ENCODE results near the gene RTBDN. TPM values are rescaled to one million over a fixed set of nuclear protein-coding genes. Genes with fewer than 3 reads are reported as not detected.

RTBDN gene
- total RNA-seq (not detected), polyA plus RNA-seq (ENCODE audit: insufficient read depth, low read depth, low replicate concordance) (not detected)
- long read RNA-seq, donor 1 = 0 reads
- long read RNA-seq, donor 2 = 0 reads
- long read RNA-seq, donor 3 = 0 reads
- long read RNA-seq, donor 4 = 0 reads
- long read RNA-seq, donor 5 = 0 reads
- long read RNA-seq, donor 6 = 0 reads
- long read RNA-seq, donor 7 = 0 reads
- long read RNA-seq, donor 8 = 0 reads
- long read RNA-seq, donor 9 = 0 reads
- long read RNA-seq, donor 10 = 0 reads

DNA sequence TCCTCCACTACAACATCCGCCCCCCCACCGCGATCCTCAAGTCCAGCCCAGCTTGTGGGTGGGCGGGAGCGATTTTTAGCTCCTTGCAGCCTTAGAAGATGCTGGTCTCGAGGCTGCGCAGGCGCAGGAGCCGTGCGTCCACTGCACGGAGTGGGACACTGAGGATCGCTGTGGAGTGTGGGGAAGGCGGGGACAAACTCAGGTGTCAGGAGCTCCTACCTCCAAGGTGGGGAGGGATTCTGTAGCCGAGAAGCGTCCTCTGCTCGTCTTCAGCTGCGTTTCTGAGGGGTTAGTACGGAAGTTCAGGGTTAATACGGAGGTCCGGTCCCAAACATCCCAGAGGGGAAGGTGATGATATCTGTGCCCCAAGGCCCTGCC, at the start of gene RTBDN:
TSS of gene RTBDN (minus strand) at position 14 of the 378 bp plus-strand sequence. CDS start 4,600 bp downstream, outside the sequence.
- no peak for TF ChIP-seq CTCF (IDR thresholded peaks at IDR 0.05; ENCODE audit: borderline replicate concordance, extremely low read depth, insufficient read depth)
- intact Hi-C loops (cut with DNase I) = no loop called here
- H3K36me3 ChIP-seq (ENCODE audit: control insufficient read depth in 2 of 3, insufficient read depth in 3 of 3, low read length in 3 of 3) = no peaks in the 10 kb centered on the region
- no peak within 1 kb of the TSS for H3K27ac ChIP-seq (ENCODE audit: low read depth in 2 of 2, low read length in 2 of 2)
- no peak within 1 kb of the TSS for H3K4me3 ChIP-seq (ENCODE audit: low read length in 3 of 3)
- peaks cover 0 to 5% (median 0%) of the 10 kb centered on the region in 3 donors for H3K4me1 ChIP-seq (ENCODE audit: control insufficient read depth in 2 of 3, insufficient read depth in 2 of 3, low read depth in 1 of 3, low read length in 3 of 3)
- H3K9me3 ChIP-seq (ENCODE audit: control insufficient read depth in 2 of 3, insufficient read depth in 1 of 3, low read length in 3 of 3) = no peaks in the 10 kb centered on the region
- DNase-seq = peak in 1 of 5 donors; percentile 50
- H3K27me3 ChIP-seq (ENCODE audit: control insufficient read depth, insufficient read depth, low read length) = peaks cover 41% of the 10 kb centered on the region
- FAIRE-seq = no peak
- no peak within 1 kb of the TSS for H3K9ac ChIP-seq (ENCODE audit: low read length in 3 of 3)

DNA sequence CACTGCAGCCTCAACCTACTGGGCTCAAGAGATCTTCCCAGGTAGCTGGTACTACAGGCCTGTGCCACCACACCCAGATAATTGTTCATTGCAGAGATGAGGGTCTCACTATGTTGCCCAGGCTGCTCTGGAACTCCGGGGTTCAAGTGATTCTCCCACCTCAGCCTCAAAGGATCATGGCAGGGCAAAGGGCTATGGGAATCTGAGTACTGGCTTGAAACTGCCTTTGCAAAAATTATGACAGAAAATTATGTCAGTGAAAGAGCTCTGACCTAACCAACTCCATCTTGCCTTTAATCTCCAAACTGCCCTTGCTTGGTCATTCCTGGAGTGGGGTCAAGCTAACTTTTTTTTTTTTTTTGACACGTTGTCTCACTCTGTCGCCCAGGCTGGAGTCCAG, 48.2 kb upstream of the RTBDN start:
- intact Hi-C loops (cut with DNase I) = no loop called here
- Histone ChIP-seq H3K9ac (ENCODE audit: low read length in 3 of 3) (no peak overlapping the region), H3K36me3 (ENCODE audit: control insufficient read depth in 2 of 3, insufficient read depth in 3 of 3, low read length in 3 of 3) (peaks cover 0 to 7% (median 6%) of the 10 kb centered on the region in 3 donors), H3K27ac (ENCODE audit: low read depth in 2 of 2, low read length in 2 of 2) (no peak overlapping the region), H3K4me1 (ENCODE audit: control insufficient read depth in 2 of 3, insufficient read depth in 2 of 3, low read depth in 1 of 3, low read length in 3 of 3) (peaks cover 0 to 2% (median 0%) of the 10 kb centered on the region in 3 donors), H3K27me3 (ENCODE audit: control insufficient read depth, insufficient read depth, low read length) (peaks cover 8% of the 10 kb centered on the region), H3K9me3 (ENCODE audit: control insufficient read depth in 2 of 3, insufficient read depth in 1 of 3, low read length in 3 of 3) (no peaks in the 10 kb centered on the region), H3K4me3 (ENCODE audit: low read length in 3 of 3) (no peak overlapping the region)
- DNase-seq (no peak), FAIRE-seq (no peak)
- no peak for TF ChIP-seq CTCF (IDR thresholded peaks at IDR 0.05; ENCODE audit: borderline replicate concordance, extremely low read depth, insufficient read depth)

DNA sequence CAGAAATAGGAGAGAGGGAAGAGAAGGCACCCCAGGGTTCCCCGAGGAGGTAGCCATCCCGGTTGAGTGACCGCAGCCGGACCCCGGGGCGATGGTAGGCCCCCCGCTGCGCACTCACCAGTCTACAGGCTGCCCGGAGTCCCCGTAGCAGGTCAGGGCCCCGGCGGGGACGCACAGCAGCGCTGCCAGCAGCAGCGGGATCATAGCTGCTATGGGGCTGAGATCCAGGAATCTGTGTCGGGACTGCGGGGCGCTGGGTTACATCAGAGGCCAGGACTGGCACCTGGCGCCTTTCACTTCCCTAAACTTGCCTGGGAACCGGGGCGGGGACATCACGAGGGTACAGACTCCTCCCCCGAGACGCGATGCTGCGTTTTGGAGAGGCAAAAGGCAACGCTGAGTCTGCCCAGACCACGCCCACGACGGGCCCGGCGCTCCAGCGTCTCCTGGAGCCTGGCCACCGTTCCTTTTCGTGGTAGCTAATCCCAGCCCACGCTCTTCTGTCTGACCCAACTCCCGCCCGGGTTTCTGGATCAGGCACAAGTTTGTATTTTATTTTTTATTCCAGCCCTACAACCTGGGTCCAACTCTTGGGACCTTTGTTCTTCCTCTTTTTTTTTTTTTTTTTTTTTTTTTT, 46.9 kb upstream of the RTBDN start, which contains the start of gene DNASE2:
TSS of gene DNASE2 (minus strand) at position 278 of the 637 bp plus-strand sequence. CDS start at position 204, 74 bp downstream.
- DNase-seq (peak; percentile 85 to 98 (median 90)), FAIRE-seq (no peak)
- TF ChIP-seq CTCF (IDR thresholded peaks at IDR 0.05; ENCODE audit: borderline replicate concordance, extremely low read depth, insufficient read depth) = no peak
- Histone ChIP-seq H3K9me3 (ENCODE audit: control insufficient read depth in 2 of 3, insufficient read depth in 1 of 3, low read length in 3 of 3) (no peaks in the 10 kb centered on the region), H3K27me3 (ENCODE audit: control insufficient read depth, insufficient read depth, low read length) (peaks cover 8% of the 10 kb centered on the region), H3K4me3 (ENCODE audit: low read length in 3 of 3) (peak within 1 kb of the TSS; percentile 32 to 81 (median 68)), H3K36me3 (ENCODE audit: control insufficient read depth in 2 of 3, insufficient read depth in 3 of 3, low read length in 3 of 3) (peaks cover 0 to 7% (median 6%) of the 10 kb centered on the region in 3 donors), H3K4me1 (ENCODE audit: control insufficient read depth in 2 of 3, insufficient read depth in 2 of 3, low read depth in 1 of 3, low read length in 3 of 3) (peaks cover 0 to 2% (median 0%) of the 10 kb centered on the region in 3 donors), H3K27ac (ENCODE audit: low read depth in 2 of 2, low read length in 2 of 2) (peak within 1 kb of the TSS; percentile 12 to 69), H3K9ac (ENCODE audit: low read length in 3 of 3) (peak within 1 kb of the TSS in 2 of 3 donors; percentile 77)
- intact Hi-C loops (cut with DNase I) = no loop called here

All from kidney (tissue), 22 donors.